ENCODE results near the gene DNAJC13.

GRCh38 chr3:132504375-132504933 is 87.2 kb downstream of the DNAJC13 start:
- TF ChIP-seq MAX (IDR thresholded peaks at IDR 0.05) (no peak), YY1 (IDR thresholded peaks at IDR 0.05; ENCODE audit: low read depth) (no peak), TEAD4 (IDR thresholded peaks at IDR 0.05) (no peak), REST (IDR thresholded peaks at IDR 0.05; ENCODE audit: low read depth) (no peak), TCF12 (IDR thresholded peaks at IDR 0.05; ENCODE audit: low read depth) (no peak), EP300 (IDR thresholded peaks at IDR 0.05; ENCODE audit: borderline replicate concordance) (no peak), FOXM1 (IDR thresholded peaks at IDR 0.05; ENCODE audit: borderline replicate concordance, low read depth) (no peak), TAF1 (IDR thresholded peaks at IDR 0.05; ENCODE audit: low read depth) (no peak), USF1 (IDR thresholded peaks at IDR 0.05) (no peak), CREB1 (IDR thresholded peaks at IDR 0.05; ENCODE audit: low read depth) (no peak)
